ENCODE data around the gene FARP1.

DNA sequence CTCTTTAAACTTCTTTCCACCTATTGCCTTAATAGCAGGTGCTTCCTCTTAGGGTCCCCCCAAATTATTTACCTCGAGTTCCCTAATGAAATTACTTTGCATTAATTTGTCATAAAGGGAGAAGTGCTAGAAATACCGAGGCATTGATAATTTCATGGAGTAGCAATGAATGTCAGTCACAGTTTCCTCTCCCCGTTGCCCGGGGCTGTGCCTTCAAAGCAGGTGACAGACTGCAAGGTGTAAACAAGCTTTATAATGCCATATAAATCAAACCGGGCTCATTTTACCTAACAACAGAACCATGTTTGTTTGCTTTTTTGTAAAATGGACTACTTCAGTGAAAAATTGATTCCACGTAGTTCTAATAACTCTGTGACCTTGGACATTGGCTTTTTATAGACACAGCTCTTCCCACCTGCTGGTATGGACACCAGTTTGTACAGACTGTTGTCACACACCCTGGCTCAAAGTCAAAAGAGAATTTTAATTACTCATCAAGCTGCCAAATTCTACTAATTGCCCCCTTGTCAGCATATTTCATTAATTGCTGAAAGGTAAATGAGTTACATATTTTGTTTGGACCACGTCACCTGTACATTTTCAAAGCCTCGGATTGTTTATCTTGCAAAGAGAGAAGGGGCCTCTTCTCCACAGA is 262.9 kb downstream of the FARP1 start:
- no peak for TF ChIP-seq CTCF (IDR thresholded peaks at IDR 0.05)
- TF ChIP-seq POLR2A (IDR thresholded peaks at IDR 0.05; ENCODE audit: low read depth): no peak
- TF ChIP-seq POLR2AphosphoS5 (IDR thresholded peaks at IDR 0.05): no peak

All from esophagus muscularis mucosa (tissue), 3 donors.